ENCODE measurements around the gene GRM8.

Gene GRM8

DNA sequence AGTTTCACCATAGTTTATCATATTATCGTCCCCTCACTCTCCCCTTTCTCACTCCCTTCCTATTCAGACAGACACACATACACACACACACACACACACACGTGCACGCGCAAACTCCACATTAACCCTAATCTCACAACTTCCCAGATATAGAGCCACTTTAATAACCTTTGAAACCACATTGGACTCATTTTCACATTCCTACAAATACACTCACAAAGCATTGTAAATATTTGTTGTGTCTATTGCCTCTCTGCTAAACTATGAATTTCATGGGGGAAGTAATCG, 433.6 kb downstream of the GRM8 start:
- no peaks in the 10 kb centered on the region for H3K9me3 ChIP-seq (ENCODE audit: control insufficient read depth, insufficient read depth, low read length)
- H3K4me1 ChIP-seq (ENCODE audit: control insufficient read depth, low read length), result no peaks in the 10 kb centered on the region
- H3K36me3 ChIP-seq (ENCODE audit: control insufficient read depth, low read length), result no peaks in the 10 kb centered on the region
- H3K9me2 ChIP-seq (replicated peaks; ENCODE audit: control insufficient read depth, low read length), result no peaks in the 10 kb centered on the region; the same call in 1 of the 2 replicates
- H3K27ac ChIP-seq (ENCODE audit: low read depth, low read length), result no peak overlapping the region
- no peak for TF ChIP-seq EZH2phosphoT487 (IDR thresholded peaks at IDR 0.05; ENCODE audit: borderline replicate concordance, low read length)
- TF ChIP-seq, protein P1, sequence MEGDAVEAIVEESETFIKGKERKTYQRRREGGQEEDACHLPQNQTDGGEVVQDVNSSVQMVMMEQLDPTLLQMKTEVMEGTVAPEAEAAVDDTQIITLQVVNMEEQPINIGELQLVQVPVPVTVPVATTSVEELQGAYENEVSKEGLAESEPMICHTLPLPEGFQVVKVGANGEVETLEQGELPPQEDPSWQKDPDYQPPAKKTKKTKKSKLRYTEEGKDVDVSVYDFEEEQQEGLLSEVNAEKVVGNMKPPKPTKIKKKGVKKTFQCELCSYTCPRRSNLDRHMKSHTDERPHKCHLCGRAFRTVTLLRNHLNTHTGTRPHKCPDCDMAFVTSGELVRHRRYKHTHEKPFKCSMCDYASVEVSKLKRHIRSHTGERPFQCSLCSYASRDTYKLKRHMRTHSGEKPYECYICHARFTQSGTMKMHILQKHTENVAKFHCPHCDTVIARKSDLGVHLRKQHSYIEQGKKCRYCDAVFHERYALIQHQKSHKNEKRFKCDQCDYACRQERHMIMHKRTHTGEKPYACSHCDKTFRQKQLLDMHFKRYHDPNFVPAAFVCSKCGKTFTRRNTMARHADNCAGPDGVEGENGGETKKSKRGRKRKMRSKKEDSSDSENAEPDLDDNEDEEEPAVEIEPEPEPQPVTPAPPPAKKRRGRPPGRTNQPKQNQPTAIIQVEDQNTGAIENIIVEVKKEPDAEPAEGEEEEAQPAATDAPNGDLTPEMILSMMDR (IDR thresholded peaks at IDR 0.05; ENCODE audit: low read depth, low read length, poor library complexity, severe bottlenecking), result no peak
- no peaks in the 10 kb centered on the region for H4K20me1 ChIP-seq (ENCODE audit: control insufficient read depth, insufficient read depth, low read depth, low read length)
- H3K79me2 ChIP-seq (ENCODE audit: control insufficient read depth, low read length), result no peaks in the 10 kb centered on the region
- no peak overlapping the region for H3K4me2 ChIP-seq (ENCODE audit: low read length)
- no peak overlapping the region for H3K4me3 ChIP-seq (ENCODE audit: low read length)
- H3F3A ChIP-seq (ENCODE audit: control insufficient read depth, insufficient read depth), result no peaks in the 10 kb centered on the region
- no peaks in the 10 kb centered on the region for H3K27me3 ChIP-seq (ENCODE audit: control insufficient read depth, low read length)

DNA sequence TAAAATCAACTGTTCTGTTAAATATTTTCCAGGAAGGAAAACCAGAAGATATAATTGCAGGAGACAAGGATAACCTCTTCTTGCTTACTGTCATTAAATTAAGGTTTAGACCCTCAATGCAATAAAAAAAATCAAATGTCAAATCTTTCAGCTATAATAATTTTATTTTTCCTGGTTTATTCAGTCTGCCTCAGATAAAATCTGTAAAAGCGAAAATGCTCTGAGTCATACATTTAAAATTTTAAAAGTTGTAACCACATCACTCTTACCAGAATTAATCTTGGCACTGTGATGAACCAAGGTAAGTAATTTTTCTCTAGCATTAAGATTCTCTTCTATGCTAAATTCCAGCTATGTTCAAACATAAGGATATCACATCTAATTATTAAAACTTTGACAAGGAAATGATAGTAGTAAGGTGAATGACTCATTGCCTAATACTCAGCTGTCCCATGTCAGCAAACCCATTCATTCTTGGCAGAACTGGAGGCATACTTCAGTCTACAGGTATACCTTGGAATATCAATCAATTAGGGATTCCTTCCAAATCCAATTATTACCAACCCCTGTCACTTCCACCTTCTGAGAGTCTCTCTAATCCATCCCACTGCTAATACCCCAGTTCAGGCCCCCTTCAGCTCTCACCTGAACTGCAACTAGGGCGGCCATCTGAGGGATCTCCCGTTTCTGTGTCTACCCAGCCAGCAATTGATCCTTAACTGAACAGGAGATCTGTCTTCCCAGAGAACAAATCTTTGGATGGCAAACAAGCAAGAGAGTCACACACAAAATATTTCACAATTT, 434.1 kb downstream of the GRM8 start:
- TF ChIP-seq EZH2phosphoT487 (IDR thresholded peaks at IDR 0.05; ENCODE audit: borderline replicate concordance, low read length), result no peak
- TF ChIP-seq, protein P1 (IDR thresholded peaks at IDR 0.05; ENCODE audit: low read depth, low read length, poor library complexity, severe bottlenecking), result no peak
- H3F3A ChIP-seq (ENCODE audit: control insufficient read depth, insufficient read depth), result no peaks in the 10 kb centered on the region
- no peaks in the 10 kb centered on the region for H3K4me1 ChIP-seq (ENCODE audit: control insufficient read depth, low read length)
- no peak overlapping the region for H3K27ac ChIP-seq (ENCODE audit: low read depth, low read length)
- H3K4me3 ChIP-seq (ENCODE audit: low read length), result no peak overlapping the region
- H3K9me3 ChIP-seq (ENCODE audit: control insufficient read depth, insufficient read depth, low read length), result no peaks in the 10 kb centered on the region
- H3K9me2 ChIP-seq (replicated peaks; ENCODE audit: control insufficient read depth, low read length), result no peaks in the 10 kb centered on the region; the same call in 1 of the 2 replicates
- no peaks in the 10 kb centered on the region for H4K20me1 ChIP-seq (ENCODE audit: control insufficient read depth, insufficient read depth, low read depth, low read length)
- no peaks in the 10 kb centered on the region for H3K79me2 ChIP-seq (ENCODE audit: control insufficient read depth, low read length)
- no peaks in the 10 kb centered on the region for H3K36me3 ChIP-seq (ENCODE audit: control insufficient read depth, low read length)
- H3K4me2 ChIP-seq (ENCODE audit: low read length), result no peak overlapping the region
- H3K27me3 ChIP-seq (ENCODE audit: control insufficient read depth, low read length), result no peaks in the 10 kb centered on the region

GRCh38 chr7:126809188-126809587, 443.6 kb downstream of the GRM8 start:
- H3K27ac ChIP-seq (ENCODE audit: low read depth, low read length), result no peak overlapping the region
- no peaks in the 10 kb centered on the region for H3K9me3 ChIP-seq (ENCODE audit: control insufficient read depth, insufficient read depth, low read length)
- peaks cover 3% of the 10 kb centered on the region; the same call in 1 of the 2 replicates for H3K27me3 ChIP-seq (ENCODE audit: control insufficient read depth, low read length)
- no peaks in the 10 kb centered on the region for H3F3A ChIP-seq (ENCODE audit: control insufficient read depth, insufficient read depth)
- no peaks in the 10 kb centered on the region for H3K4me1 ChIP-seq (ENCODE audit: control insufficient read depth, low read length)
- H4K20me1 ChIP-seq (ENCODE audit: control insufficient read depth, insufficient read depth, low read depth, low read length), result no peaks in the 10 kb centered on the region
- no peak overlapping the region for H3K4me2 ChIP-seq (ENCODE audit: low read length)
- no peaks in the 10 kb centered on the region for H3K9me2 ChIP-seq (replicated peaks; ENCODE audit: control insufficient read depth, low read length)
- no peaks in the 10 kb centered on the region for H3K36me3 ChIP-seq (ENCODE audit: control insufficient read depth, low read length)
- no peaks in the 10 kb centered on the region for H3K79me2 ChIP-seq (ENCODE audit: control insufficient read depth, low read length)
- TF ChIP-seq EZH2phosphoT487 (IDR thresholded peaks at IDR 0.05; ENCODE audit: borderline replicate concordance, low read length), result no peak
- TF ChIP-seq, protein P1 (IDR thresholded peaks at IDR 0.05; ENCODE audit: low read depth, low read length, poor library complexity, severe bottlenecking), result no peak
- H3K4me3 ChIP-seq (ENCODE audit: low read length), result no peak overlapping the region
